A549 (cell line): Measurements from ENCODE around the gene E2F2.

ENCODE experiments used
- MYC ChIP-seq: IDR thresholded peaks from 2 replicates; pipeline ENCODE4 v1.6.1; 2012; ENCODE audit warnings: mild to moderate bottlenecking, inconsistent platforms, low read length, improper control_type of control experiment, borderline replicate concordance
- RCOR1 ChIP-seq: fragments of 150-350 bp; IDR thresholded peaks from 2 replicates; pipeline ENCODE4 v1.6.1; 2014; ENCODE audit warnings: antibody characterized with exemption, low read length, low read depth

GRCh38 chr1:23564529-23565122 lies 33.6 kb upstream of the E2F2 start:
- TF ChIP-seq MYC (no peak), RCOR1 (no peak)
